Stimulated activated CD8-positive, alpha-beta memory T cell treated with anti-CD3 and anti-CD28 coated beads, Interleukin-12 subunit alpha, Interleukin-12 subunit beta, amount 100 ng/mL, for 24 hours (primary cell): ENCODE data around the gene SLC7A8.
"Not testable (repeated sequence)": the region's sequence is repeated elsewhere in the genome, so short reads cannot be mapped to it uniquely, and the experiment has no call there.

Experiments used
- DNase-seq: peaks from one replicate; pipeline ENCODE4 v3.0.0-alpha.2; 2020; ENCODE audit errors: extremely low read depth

Gene SLC7A8

DNA sequence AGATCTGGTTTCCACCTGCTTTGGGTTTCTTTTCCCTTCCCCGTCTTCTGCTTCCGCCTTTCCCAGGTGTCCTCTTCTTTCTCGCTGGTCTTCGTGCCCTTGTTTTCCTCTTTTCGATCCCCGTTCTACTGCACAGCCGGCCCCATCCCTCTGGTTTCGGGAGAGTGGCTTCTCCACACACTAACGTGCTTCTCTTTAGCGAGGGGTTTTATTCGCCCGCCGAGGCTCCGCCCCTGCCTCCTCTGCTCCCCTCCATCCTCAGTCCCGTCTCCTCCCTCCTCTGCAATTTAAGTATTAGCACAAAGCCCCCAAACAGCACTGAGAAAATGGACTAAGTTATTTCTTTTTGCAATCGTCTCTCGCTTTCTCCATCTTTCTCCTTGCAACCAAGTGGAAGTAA, at the start of gene SLC7A8:
Gene SLC7A8, minus strand, starts transcription at position 182 of the 400 bp plus-strand sequence. CDS start 746 bp downstream, outside the sequence.
- DNase-seq, result no peak

- DNase-seq, result not testable (repeated sequence)
These were observed 48.9 kb upstream of the SLC7A8 start for GRCh38 chr14:23232241-23232808.

- DNase-seq, result no peak
These were observed 45.4 kb upstream of the SLC7A8 start for GRCh38 chr14:23228812-23229211.

- DNase-seq, result no peak
These were observed 44.1 kb upstream of the SLC7A8 start for GRCh38 chr14:23227566-23227965.

DNA sequence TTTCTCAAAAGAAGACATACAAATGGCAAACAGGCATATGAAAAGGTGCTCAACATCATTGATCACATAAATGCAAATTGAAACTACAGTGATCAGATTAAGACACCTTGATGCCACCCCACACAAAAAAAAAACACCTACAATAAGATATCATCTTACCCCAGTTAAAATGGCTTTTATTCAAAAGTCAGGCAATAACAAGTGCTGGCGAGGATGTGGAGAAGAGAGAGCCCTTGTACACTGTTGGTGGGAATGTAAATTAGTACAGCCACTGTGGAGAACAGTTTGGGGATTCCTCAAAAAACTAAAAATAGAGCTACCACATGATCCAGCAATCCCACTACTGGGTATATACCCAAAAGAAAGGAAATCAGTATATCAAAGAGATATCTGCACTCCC, 41.5 kb upstream of the SLC7A8 start:
- DNase-seq, result not testable (repeated sequence)

DNA sequence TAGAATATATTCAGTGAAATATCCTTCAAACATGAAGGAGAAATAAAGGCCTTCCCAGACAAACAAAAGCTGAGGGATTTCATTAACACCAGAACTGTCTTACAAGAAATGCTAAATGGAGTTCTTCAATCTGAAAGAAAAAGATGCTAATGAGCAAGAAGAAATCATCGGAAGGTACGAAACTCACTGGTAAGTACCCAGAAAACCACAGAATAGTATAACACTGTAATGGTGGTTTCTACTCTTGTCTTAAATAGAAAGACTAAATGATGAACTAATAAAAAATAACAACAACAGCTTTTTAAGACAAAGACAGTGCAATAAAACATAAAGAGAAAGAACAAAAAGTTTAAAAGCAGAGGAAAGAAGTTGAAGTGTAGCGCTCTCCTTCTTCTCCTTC, 35.6 kb upstream of the SLC7A8 start:
- no peak for DNase-seq

- no peak for DNase-seq
These were observed 33.9 kb upstream of the SLC7A8 start for GRCh38 chr14:23217032-23218020.

DNA sequence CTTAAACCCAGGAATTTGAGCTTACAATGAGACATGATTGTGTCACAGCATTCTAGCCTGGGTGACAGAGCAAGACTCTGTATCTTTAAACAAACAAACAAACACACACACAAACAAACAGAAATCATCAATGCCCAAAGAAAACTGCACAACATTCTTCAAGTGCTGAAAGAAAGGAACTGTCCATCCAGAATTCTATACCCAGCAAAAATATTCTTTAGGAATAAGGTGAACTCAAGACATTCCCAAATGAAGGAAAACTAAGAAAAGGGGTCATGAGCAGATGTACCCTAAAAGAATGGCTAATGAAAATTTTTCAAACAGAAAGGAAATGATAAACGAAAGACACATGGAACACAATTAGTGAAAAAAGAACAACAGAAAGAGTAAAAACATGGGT, 32.0 kb upstream of the SLC7A8 start:
- no peak for DNase-seq

- DNase-seq, result no peak
These were observed 26.4 kb upstream of the SLC7A8 start for GRCh38 chr14:23209651-23210423.

- DNase-seq, result no peak
These were observed 24.9 kb upstream of the SLC7A8 start for GRCh38 chr14:23208324-23208723.

DNA sequence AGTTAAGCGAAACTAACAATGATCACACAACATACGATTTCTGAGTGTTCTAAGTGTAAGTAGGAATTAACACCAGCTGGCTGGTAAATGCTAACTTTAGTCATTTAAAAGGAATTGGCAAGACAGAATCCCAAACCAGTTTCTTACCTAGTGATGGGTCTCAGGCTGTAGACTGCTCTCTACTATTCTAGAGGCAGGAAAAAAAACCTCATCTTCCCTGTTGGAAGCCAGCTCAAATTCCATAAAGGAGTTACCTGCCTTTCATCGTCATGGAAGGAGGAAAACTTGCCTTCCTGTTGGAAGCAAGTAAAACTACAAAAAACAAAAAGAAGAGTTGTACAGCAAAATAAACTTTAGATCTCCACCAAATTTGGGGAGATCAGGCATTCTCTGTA, 23.7 kb upstream of the SLC7A8 start:
- DNase-seq, result no peak

- DNase-seq, result no peak
These were observed 23.1 kb upstream of the SLC7A8 start for GRCh38 chr14:23206422-23207145.

DNA sequence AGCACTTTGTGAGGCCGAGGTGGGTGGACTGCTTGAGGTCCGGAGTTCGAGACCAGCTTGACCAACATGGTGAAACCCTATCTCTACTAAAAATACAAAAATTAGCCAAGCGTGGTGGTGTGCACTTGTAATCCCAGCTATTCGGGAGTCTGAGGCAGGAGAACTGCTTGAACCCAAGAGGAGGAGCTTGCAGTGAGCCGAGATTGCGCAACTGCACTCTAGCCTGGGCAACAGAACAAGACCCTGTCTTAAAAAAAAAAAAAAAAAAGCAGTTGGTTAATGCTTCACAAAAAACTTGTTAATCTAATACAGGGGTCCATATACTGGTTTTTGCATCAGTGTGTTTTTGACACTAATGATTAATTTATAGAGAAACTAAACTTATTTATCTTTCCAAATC, 18.5 kb upstream of the SLC7A8 start:
- DNase-seq, result no peak

DNA sequence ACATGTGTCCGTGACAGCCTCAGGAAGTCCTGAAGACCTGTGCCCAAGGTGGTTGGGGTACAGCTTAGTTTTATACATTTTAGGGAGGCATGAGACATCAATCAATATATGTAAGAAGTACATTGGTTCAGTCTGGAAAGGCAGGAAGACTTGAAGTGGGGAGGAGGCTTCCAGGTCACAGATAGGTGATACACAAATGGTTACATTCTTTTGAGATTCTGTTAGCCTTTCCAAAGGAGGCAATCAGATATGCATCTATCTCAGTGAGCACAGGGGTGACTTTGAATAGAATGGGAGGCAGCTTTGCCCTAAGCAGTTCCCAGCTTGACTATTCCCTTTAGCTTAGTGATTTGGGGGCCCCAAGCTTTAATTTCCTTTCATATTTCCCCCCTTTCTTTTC, 15.7 kb upstream of the SLC7A8 start:
- not testable (repeated sequence) for DNase-seq

GRCh38 chr14:23196487-23196886, 13.0 kb upstream of the SLC7A8 start:
- DNase-seq, result not testable (repeated sequence)

DNA sequence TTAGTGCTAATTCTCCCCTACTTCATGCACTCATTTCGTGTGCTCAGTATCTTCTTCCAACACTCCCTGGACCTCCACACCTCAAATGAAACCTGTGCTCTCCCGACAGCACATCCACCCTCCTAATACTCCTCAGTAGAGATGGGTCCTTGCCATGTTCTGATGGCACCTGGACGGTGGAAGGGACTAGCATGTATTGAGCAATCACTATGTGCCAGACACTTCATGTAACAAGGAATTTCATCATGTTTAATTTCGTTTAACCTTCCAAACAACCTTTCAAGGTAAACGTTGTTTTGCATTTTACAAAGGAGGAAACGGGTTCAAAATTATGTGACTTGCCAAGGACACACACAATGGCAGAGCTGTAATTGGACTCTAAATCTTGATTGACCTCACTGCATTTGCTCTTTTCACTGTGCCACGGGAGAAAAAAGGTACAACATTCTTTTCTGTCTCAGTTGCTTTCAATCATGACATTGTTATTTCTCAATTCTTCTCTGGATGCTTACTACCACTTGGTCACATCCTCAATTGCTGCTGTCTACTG, 12.2 kb upstream of the SLC7A8 start:
- DNase-seq, result no peak

DNA sequence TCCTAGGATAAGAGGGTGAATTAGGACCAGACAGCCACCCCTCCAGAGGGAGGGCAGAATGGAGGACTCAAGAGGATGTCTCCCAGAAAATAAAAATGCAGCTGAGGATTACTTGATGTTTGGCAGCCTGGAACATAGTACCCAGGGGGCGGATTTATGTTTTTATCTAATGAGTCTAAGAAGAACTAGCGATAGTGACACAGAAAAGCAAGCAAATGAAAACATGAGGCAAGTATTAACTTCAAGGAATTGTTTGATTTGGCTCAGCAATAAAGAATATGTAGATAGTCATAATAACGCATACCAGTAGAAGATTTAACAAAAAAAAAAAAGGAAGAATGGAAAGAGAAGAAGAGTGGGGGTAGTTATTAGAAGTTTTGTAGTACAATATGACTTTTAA, 10.0 kb upstream of the SLC7A8 start:
- DNase-seq, result no peak

- DNase-seq, result no peak
These were observed 4.5 kb upstream of the SLC7A8 start for GRCh38 chr14:23187925-23188324.

DNA sequence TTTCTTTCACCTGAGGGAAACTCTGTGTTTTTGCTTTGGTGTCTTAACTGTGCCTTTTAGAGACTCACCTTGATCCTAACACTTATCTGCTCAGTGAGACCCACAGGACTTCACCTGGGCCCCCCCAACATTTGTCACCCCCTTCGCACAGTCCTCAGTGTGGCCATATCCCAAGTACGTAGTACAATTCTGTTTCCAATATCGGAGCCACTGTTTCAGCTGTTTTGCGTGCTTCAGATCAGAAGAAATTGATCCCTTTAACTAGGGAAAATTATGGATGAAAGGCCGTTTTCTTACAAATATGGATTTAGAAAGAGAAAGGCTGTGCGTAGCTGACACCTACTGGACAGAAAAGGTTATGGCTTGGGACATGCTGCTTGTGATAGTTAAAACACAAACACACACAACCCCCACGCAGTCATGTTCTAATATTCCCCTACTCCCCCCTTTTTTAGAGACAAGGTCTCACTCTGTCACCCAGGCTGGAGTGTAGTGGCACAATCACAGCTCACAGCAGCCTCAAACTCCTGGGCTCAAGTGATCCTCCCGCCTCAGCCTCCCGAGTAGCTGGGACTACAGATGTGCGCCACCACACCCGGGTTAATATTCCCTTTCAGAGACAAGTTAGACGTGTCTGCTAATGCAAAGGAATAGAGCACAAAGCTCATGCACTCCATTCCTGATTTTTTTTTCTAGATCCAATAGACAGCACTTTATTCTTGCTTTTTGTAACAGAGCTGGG, 3.6 kb upstream of the SLC7A8 start:
- DNase-seq, result no peak

DNA sequence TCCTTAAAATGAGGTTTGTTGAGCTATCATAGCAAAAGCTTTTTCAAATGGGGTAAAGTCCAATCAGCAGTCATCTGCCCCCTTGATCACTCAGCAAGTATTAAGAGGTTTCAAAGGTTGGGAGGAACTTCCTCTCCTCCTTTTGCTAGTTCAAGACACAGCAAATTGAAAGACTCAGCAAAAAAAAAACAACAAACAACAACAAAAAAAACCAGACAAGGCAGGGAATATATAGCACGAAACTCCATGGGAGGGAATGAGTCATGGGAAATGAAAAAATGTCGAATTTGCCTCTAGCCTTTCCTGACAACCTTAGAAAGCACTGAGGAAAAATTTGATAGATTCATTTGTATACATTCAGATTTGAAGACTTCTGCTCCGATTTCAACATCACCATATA, 1.6 kb upstream of the SLC7A8 start:
- no peak for DNase-seq

- no peak for DNase-seq
These were observed 346 bp downstream of the SLC7A8 start for GRCh38 chr14:23183158-23183470.
